Activated CD4-positive, alpha-beta T cell treated with anti-CD3 and anti-CD28 coated beads, Interleukin-2, Interleukin-6, amounts not matched to agents 100 ng/mL and 50 ng/mL, durations not matched to agents 16 hours and 8 hours (primary cell): ENCODE data around the gene CREG2.

Experiments
- DNase-seq: peaks from one replicate; pipeline ENCODE4 v3.0.0-alpha.2; 2020

CREG2 gene

DNA sequence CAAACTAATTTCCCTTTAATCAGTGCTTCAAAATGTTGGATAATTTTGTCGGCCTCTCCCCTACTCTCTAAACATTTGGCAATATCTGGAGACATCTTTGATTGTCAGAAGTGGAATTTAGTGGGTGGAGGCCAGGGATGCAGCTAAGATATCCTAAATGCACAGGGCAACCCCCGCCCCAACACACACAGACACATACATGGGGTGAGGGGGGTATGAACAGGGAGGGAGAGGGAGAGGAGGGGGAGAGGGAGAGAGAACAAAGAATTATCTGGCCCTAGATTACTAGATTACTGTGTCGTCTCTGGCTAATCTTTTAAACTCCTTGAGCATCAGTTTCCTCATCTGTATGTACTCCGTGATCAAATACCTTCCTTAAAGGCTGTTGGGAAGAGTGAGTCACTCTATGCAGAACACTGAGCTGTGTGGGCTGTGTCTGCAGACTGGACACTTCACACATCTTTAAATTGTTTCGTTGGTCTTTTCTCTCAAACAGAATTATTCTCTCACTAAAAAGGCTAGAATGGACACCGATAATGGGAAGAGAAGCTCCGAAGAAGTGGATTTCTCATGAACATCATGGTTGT is 81.7 kb downstream of the CREG2 start:
- DNase-seq, result peak; percentile 43

DNA sequence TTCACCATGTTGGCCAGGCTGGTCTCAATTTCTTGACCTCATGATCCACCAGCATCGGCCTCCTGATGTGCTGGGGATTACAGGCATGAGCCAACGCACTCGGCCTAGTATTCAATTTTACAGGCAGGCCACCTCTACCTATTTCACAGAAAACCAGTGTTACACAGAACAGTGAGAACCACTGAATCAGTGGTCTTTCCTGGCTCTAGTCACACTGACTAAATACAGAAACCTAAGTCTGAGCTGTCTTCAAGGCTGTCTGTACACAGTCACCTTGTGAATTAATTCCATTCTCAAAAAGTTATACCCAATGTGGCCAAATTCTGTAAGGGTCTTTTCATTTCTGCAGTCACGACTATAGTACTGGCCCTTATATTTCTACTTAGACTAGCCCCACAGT is 82.3 kb downstream of the CREG2 start:
- peak; percentile 58 for DNase-seq

DNA sequence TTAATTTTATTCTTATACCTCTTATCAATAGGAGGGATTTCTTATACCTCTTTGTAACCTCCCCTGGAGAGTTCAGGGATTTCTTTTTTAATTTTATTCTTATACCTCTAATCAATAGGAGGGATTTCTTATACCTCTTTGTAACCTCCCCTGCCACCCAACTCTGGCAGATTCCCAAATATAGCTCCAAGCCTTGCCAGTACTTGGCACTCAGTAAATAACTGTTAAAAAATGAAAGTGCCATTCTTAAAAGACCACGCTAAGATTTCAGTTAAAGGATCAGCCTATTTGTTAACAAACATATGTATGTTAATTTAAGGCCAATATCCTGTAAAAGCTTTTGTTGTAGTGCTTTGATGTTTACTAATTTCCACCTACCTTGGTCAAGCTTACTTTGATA is 83.6 kb downstream of the CREG2 start:
- DNase-seq, result no peak

DNA sequence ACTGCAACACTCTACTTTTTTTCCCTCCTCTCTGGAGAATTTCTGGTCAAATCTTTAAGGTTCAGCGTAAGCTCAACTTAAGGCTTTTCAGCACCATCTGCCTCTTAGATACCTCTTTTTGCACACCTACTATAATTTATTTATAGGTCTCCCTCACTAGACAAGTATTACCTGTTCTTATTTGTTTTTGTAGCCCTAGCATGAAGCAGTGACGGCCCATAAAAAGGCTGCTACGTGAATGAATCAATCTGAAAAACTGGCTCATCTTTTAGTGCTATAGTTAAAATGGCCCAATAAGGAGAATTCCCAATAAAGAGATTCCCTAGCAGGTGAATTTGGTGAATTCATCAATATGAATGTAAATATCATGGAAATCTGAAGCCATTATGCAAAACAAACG is 85.3 kb downstream of the CREG2 start:
- DNase-seq, result no peak

DNA sequence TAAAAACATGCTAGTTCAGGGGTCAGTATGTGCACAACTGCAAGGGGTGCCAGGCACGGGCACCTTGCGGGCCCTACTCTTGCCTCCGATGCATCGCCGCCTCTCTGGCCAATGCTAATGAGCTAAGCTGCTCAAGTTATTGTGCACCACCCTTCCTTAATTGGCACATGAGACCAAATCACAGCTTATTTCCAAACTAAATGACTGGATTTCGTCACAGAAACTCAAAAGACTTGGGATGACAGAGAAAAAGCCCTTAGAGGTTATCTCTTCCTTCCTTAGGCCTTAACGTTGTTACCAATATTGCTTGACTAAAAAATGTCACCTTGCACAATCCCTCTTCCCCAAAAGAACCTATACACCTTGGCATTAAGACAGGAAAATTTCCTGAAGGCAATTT is 86.5 kb downstream of the CREG2 start:
- DNase-seq, result no peak

DNA sequence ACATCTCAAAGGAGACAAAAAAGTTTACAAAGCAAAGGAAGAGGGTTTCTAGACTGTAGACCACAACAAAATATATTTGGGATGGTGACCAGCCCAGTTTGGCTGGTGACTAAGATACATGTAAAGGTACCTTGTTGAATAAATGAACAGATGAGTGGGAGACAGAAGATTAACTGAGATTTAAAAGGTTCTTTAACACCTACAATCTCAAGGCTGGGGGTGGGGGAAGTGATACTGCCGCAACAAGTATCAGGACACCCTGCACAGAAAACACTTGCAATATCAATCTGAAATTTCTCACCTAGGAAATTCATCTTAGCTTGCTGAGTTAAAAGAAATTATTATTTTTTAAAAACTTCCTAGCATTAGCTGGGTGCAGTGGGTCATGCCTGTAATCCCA is 87.1 kb downstream of the CREG2 start:
- DNase-seq, result no peak

DNA sequence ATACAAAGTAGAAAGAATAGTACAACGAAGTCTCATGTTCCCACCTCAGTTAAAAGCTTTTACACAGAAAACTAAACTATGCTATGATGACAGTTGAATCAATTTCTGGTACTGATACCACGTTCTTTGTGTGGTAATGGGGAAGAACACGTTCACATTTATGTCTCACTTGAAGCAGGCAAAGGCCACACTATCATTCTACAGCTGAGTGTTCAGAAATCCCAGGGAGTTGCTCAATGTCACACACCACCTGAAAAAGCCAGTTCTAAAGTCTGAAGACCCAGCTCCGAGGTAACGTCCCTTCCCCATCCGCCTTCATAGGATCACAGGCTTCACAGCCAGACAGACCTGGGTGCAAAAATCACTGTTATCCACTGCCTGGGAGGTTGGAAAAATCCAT is 87.7 kb downstream of the CREG2 start:
- no peak for DNase-seq

DNA sequence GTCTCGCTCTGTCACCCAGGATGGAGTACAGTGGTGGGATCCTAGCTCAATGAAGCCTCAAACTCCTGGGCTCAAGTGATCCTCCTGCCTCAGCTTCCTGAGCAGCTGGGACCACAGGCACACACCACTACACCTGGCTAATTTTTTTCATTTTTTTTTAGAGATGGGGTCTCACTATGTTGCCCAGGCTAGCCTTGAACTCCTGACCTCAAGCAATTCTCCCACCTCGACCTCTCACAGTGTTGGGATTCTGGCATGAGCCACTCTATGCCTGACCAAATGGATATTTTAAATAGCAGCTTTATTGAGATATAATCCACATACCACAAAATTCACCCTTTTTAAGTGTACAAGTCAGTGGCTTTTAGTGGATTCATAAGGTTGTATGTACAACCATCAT is 89.9 kb downstream of the CREG2 start:
- DNase-seq, result no peak

DNA sequence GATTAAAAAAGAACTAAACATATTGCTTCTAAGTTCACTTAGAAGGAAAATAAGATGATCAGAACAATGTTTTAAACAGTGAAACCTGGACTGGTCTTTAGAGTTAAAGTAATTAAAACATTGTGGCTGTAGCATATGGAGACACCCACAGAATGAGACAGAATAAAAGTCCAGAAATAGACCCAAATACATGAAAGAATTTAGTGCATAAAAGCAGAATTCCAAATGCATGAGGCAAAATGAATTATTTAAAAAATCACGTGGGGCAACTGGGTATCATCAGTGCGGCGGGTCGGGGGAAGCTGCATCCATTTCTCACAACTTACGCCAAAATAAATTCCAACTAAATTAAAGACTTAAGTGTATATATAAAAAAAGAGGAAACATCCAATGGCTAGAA is 90.9 kb downstream of the CREG2 start:
- DNase-seq, result no peak

DNA sequence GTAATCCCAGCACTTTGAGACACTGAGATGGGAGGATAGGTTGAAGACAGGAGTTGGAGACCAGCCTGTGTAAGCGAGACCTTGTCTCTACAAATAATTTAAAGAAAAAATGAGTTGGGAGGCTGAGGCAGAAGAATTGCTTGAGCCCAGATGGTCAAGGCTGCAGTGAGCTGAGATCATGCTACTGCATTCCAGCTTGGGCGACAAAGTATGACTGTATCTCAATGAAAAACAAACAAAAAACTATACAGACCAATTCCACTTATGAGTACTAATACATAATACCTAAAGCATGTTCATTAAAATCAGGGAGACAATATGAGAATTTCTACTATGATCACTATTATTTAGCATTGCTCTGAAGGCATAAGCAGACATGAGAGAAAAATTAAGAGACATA is 91.4 kb downstream of the CREG2 start:
- DNase-seq, result no peak
